Stimulated activated CD4-positive, alpha-beta T cell treated with anti-CD3 and anti-CD28 coated beads, TNF-alpha, amount 100 ng/mL, for 48 hours (primary cell): Measurements from ENCODE around the gene PDE5A.
A peak's percentile ranks its signal among the peaks of the same experiment; 100 is the strongest.
"Not testable (repeated sequence)": the region's sequence is repeated elsewhere in the genome, so short reads cannot be mapped to it uniquely, and the experiment has no call there.

Source experiments
- DNase-seq, 3 donors: peaks; one replicate each; pipeline ENCODE4 v3.0.0-alpha.2; 2020; ENCODE audit warnings: low read depth in 3 of 3

Gene PDE5A

DNA sequence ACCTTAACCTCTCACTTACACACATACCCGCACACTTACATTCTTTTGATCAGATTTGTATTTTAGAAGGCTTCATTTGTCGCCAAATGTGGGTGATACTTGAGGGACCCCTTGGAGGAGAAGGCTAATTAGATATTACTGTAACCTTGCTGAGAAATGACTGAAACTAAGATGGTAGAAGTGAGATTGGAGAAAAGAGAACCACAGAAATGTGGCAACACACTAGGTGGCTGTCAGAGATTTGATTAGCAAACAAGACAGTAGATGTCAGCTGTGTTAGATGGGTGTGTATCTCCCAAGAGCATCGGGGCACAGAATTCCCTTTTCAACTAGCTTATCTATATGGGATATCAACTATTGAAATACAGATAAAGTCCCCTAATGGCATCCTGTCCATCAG, 157.3 kb downstream of the PDE5A start:
- no peak for DNase-seq

DNA sequence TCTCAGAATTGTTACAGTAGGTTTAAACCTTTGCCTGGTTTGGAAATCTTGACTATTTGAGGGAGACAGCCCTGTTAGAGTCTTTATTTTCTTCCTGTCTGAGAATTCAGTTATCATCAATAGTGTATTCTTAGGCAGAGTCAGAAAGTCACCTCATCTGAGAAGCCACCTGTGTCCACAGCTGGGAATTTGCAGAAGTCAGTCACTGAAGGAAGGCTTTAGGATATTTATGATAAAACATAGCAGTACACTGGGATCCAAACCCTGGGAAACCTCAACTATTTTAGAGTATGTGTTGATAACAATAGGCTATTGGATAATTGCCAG, 157.9 kb downstream of the PDE5A start:
- DNase-seq = not testable (repeated sequence)

DNA sequence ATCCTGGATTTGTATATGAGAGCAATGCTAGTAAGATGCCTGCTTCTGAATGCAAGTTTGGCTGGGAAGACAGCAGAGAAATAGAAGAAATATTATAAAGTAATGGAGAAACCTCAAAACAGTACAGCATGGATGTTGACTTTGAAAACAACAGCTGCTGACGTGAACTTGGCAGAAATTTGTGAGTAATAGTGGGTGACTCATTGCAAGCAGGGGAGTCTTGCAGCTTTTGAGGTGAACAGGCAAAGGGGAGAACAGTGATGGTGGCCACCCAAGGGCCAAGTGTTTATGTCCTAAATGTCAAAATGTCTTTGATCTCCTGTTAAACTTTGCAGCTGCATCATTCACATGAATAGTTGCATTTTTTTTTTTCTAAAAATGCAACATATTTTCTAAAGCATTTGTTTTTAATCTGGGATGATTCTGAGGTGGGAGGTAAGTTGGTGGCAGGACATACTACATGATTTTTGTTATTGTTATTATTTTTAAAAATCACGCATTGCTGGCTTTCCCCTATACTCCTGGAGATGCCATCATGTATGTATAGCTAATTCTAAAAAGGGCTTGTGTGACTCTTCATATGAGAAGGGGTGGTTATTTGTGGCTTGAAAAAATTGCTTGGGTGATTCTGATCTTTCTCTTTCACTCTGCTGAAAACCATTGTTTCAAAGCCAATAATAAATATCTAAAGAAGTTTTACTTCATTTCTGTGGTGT, 158.4 kb downstream of the PDE5A start:
- not testable (repeated sequence) for DNase-seq

DNA sequence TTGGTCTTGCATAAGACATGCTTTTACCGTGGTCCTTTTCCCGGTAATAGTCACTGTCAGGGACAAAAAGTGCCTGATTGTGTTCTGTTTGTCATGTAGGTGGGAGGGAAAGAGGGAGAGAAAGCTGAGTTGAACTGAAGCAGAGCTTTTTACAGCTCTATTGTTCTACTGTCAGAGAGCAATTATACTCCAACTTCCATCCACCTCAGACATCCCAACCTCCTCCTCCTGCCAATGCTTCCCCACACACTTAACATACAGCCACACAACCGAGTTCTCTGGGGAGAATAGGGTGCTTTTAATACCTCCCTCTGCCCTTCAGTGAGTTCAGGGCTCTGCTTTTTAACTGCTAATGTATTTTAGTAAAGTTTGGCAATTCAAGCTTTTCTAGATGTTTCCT, 159.6 kb downstream of the PDE5A start:
- not testable (repeated sequence) for DNase-seq

DNA sequence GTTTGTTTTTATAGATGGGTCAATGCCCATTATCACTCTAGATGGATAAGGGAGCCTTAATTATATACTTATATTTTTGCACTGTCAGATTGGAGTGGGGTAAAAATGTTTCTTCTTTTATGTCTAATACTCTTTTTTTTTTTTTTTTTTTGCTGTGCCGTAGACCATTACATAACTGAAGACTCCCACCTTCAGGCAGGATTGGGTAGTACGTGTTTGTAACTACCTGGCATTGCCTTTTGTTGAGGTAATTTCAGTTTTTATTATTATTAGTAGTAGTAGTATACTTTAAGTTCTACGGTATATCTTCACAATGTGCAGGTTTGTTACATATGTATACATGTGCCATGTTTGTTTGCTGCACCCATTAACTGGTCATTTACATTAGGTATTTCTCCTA, 165.9 kb downstream of the PDE5A start:
- not testable (repeated sequence) for DNase-seq

DNA sequence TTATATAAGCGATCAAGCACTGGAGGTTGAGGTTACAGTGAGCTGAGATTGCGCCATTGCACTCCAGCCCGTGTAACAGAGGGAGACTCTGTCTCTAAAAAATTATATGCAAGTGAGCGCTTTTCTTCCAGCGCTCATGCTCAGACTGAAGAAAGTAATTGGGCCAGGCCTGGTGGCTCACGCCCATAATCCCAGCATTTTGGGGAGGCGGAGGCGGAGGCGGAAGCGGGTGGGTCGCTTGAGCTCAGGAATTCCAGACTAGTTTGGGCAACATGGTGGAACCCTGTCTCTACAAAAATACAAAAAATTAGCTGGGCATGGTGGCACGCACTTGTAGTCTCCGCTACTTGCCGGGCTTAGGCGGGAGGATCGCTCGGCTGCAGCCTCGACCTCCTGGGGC, 172.9 kb downstream of the PDE5A start:
- DNase-seq = not testable (repeated sequence)

DNA sequence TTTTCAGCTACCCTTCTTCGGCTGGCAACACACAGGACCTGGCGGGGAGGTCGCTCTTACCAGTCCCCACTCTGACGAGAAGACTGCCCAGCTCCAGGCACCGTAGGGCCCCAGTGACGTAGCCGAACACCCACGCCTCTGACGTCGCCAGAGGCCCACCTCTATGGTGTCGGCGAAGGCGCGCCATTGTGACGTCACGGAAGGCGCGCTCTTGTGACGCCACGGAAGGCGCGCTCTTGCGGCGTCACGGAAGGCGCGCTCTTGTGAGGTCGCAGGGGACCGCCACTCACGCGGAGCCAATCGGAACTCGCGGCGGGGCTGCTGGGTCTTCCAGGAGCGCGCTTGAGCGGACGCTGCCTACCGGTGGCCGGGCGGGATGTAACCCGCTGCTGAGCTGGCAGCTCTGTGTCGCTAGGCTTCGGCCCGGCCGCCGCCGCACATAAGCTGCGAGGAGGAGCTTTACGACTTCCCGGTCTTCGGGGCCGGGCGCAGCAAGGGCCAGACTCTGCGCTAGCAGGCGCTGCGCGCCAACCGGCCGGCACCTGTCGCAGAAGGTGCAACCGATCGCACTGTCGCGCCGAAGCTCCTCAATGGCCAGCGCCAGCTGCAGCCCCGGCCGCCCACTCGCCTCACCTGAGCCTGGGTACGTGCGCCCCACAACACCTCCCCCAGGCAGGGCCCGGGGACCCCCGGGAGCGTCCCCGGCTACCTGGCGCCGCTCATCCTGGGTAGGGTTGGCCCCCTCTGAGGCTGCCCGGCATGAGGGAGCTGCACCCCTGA, 173.9 kb downstream of the PDE5A start:
- peak; percentile 85 to 95 (median 91) for DNase-seq

DNA sequence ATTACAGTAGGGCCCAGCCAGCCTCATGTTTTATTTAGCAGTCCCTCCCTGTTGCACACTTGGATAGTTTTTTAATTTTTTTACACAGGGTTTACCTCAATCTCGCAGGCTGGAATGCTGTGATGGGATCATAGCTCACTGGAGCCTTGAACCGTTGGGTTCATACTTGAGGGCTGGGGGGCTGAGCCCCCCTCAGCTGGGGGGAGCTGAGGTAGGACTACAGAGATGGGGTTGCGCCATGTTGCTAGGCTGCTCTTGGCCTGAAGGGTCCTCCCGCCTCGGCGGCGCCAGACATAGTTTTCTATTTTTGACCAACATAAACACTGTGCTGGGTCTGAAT, 174.5 kb downstream of the PDE5A start:
- not testable (repeated sequence) for DNase-seq

DNA sequence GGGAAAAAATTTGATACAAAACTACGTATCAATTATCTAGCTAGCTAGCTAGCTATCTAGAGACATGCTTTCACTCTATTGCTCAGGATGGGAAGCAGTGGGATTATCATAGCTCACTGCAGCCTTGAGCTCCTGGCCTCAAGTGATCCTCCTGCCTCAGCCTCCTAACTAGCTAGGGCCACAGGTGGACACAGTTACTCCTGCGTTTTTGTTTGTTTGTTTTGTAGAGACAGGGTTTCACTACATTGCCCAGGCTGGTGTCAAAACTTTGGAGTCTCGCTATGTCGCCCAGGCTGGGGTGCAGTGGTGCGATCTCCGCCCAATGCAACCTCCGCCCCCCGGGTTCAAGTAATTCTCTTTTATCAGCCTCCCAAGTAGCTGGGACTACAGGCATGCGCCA, 175.3 kb downstream of the PDE5A start:
- not testable (repeated sequence) for DNase-seq

DNA sequence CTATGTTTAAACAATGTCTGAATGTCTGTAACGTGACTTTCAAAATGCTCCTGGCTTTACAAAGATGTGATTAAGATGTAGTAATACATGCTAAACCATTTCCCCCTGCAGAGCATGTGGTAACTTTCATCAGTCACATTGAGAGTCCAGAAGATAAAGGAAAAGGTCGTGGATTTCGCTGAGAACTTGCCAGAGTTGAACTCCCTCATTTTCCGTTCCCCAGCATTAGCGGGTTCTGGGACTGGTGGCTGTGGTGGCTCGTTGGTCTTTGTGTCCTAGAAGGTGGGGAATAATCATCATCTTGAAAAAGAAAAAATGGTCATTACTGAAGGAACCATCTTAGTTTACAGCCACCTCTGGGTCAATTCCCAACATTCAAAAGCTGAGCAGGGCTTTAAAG, 178.8 kb downstream of the PDE5A start:
- not testable (repeated sequence) for DNase-seq
